GM12878 (cell line): Measurements from ENCODE around the gene HMGXB4. TPM values are rescaled to one million over a fixed set of nuclear protein-coding genes. Genes with fewer than 3 reads are reported as not detected.

Experiments used
- ATF2 ChIP-seq: IDR thresholded peaks from 2 replicates; pipeline ENCODE4 v1.6.1; 2012; ENCODE audit warnings: low read length, inconsistent platforms
- BCL11A ChIP-seq: IDR thresholded peaks from 2 replicates; pipeline ENCODE4 v1.6.1; 2011; ENCODE audit warnings: low read depth, low read length
- CBFB ChIP-seq: IDR thresholded peaks from 2 replicates; pipeline ENCODE4 v1.6.1; 2016; ENCODE audit warnings: antibody characterized with exemption, low read depth
- CHD4 ChIP-seq: fragments of 200-600 bp; sonication (generic); IDR thresholded peaks from 2 replicates; pipeline ENCODE4 v1.6.1; 2016; ENCODE audit warnings: mild to moderate bottlenecking
- EGR1 ChIP-seq, 2 experiments: IDR thresholded peaks; 1 replicate in 1 of 2; 2 replicates in 1 of 2; pipeline ENCODE4 v1.6.1; 2011 to 2012; ENCODE audit warnings: low read depth in 2 of 2, low read length in 2 of 2, borderline replicate concordance in 1 of 2, mild to moderate bottlenecking in 1 of 2, moderate library complexity in 1 of 2
- FOXM1 ChIP-seq: IDR thresholded peaks from 2 replicates; pipeline ENCODE4 v1.6.1; 2012; ENCODE audit warnings: low read depth, mild to moderate bottlenecking, inconsistent platforms, low read length, moderate library complexity
- GATAD2B ChIP-seq: fragments of 450-650 bp; conservative IDR thresholded peaks from 2 replicates; pipeline ENCODE4 v1.6.1; 2017; ENCODE audit warnings: low read depth, mild to moderate bottlenecking, moderate library complexity
- MEF2A ChIP-seq: IDR thresholded peaks from 2 replicates; pipeline ENCODE4 v1.6.1; 2011; ENCODE audit warnings: low read depth, mild to moderate bottlenecking, low read length, moderate library complexity; ENCODE audit not compliant: insufficient read depth
- MTA2 ChIP-seq: fragments of 450-650 bp; IDR thresholded peaks from 2 replicates; pipeline ENCODE4 v1.6.1; 2016; ENCODE audit warnings: low read depth, mild to moderate bottlenecking, moderate library complexity
- NR2F1 ChIP-seq: fragments of 450-650 bp; conservative IDR thresholded peaks from 2 replicates; pipeline ENCODE4 v1.6.1; 2017; ENCODE audit warnings: mild to moderate bottlenecking
- PKNOX1 ChIP-seq: fragments of 450-650 bp; IDR thresholded peaks from 2 replicates; pipeline ENCODE4 v1.6.1; 2016; ENCODE audit warnings: mild to moderate bottlenecking
- RB1 ChIP-seq: fragments of 450-650 bp; formaldehyde crosslinking; IDR thresholded peaks from 2 replicates; pipeline ENCODE4 v1.6.1; 2017; ENCODE audit warnings: mild to moderate bottlenecking, borderline replicate concordance
- REST ChIP-seq: IDR thresholded peaks from 2 replicates; pipeline ENCODE4 v1.6.1; 2012; ENCODE audit warnings: mild to moderate bottlenecking, low read depth, low read length
- SKIL ChIP-seq: fragments of 450-650 bp; IDR thresholded peaks from 2 replicates; pipeline ENCODE4 v1.6.1; 2017; ENCODE audit warnings: mild to moderate bottlenecking, low read depth, inconsistent platforms; ENCODE audit not compliant: poor library complexity, severe bottlenecking
- SMC3 ChIP-seq: IDR thresholded peaks from 2 replicates; pipeline ENCODE4 v1.6.1; 2011; ENCODE audit warnings: low read length, improper control_type of control experiment, borderline replicate concordance
- ZNF217 ChIP-seq: fragments of 450-650 bp; IDR thresholded peaks from 2 replicates; pipeline ENCODE4 v1.6.1; 2017; ENCODE audit warnings: antibody characterized with exemption, mild to moderate bottlenecking
- polyA plus RNA-seq, 11 experiments: library from polyadenylated mRNA; depleted of rRNA in 4 of 11; unstranded in 6 of 11; stranded (reverse) in 5 of 11; fragments of >200 nt; fragmentation: Nextera tagmentation in 4 of 11; fragmentation: Illumina TruSeq in 1 of 11; extraction: Ambion mirVana in 4 of 11; extraction: Trizol in 1 of 11; gene quantifications; 1 replicate in 1 of 11; 2 replicates in 10 of 11; pipeline versions ENCODE4 v1.2.1 to v1.2.3, GENCODE V29; 2011 to 2016; ENCODE audit warnings: inconsistent platforms in 2 of 11, missing spikeins in 2 of 11, low read depth in 1 of 11
- total RNA-seq, 4 experiments: library from RNA; depleted of rRNA in 3 of 4; stranded (reverse); fragments of >200 nt in 3 of 4; fragmentation: Illumina TruSeq in 1 of 4; extraction: Trizol in 1 of 4; gene quantifications; 2 replicates each; pipeline versions ENCODE4 v1.2.1 to v1.2.3, GENCODE V29; 2013 to 2021
- TF ChIP-seq, protein P1 (sequence below): IDR thresholded peaks from 2 replicates; pipeline ENCODE4 v1.6.1; 2012; ENCODE audit warnings: low read depth, low read length, improper control_type of control experiment
- TF ChIP-seq, protein P2 (sequence below): IDR thresholded peaks from 2 replicates; pipeline ENCODE4 v1.6.1; 2011; ENCODE audit warnings: low read depth, low read length, improper control_type of control experiment, borderline replicate concordance

The HMGXB4 gene
- total and polyA plus RNA-seq, 10 of the 15 experiments (the other 5 are each of a cell fraction or from before 2014, with no cell fraction given), result 15.5 to 44.5 (median 24.9) TPM

DNA sequence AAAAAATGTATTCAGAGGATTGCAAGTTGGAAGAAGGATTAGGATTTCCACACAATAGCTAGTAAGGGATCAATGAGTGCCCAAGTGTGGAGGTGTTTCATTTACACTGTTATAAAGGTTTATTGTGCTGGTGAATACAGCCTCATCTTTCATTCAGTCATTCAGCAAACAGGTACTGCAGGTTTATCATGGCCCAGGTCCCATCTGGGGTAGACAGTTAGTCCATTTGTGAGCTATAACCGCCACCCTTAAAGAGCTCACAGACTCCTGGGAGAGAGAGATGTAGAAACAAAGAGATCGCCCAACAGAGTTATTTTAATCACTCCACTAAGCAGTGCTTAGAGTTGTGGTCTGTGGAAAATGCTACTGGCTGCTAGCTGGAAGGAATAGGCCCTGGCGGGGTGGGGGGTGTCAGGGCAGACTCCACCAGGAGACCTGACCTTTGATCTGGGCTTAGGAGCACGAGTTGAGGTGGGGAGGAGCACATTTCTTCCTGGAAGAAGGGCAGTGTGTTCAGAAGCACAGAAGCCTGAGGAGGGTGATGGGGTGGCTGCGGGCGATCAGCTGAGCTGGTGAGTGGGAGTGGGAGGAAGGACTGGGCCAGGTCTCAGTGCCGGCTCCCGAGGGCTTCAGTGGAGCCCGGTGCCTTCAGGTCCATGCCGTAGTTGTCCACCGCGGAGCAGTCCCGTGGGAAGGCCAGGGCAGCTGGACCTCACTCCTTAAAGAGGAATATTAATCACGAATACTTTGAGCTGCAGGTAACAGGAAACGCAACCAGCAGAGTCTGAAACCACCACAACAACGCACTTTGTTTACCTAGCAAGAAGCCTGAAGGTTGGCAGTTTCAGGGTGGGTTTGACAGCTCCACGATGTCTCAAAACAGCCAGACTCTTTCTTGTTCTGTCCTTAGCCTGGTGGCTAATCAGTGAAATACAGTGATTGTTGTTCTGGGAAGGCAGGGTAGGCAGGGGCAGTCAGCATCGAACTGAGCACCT, 53.6 kb downstream of the HMGXB4 start (continued):
- TF ChIP-seq, protein P1, sequence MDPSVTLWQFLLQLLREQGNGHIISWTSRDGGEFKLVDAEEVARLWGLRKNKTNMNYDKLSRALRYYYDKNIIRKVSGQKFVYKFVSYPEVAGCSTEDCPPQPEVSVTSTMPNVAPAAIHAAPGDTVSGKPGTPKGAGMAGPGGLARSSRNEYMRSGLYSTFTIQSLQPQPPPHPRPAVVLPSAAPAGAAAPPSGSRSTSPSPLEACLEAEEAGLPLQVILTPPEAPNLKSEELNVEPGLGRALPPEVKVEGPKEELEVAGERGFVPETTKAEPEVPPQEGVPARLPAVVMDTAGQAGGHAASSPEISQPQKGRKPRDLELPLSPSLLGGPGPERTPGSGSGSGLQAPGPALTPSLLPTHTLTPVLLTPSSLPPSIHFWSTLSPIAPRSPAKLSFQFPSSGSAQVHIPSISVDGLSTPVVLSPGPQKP, result no peak
- TF ChIP-seq BCL11A (no peak), ZNF217 (no peak), EGR1 (IDR thresholded peaks at IDR 0.05; ENCODE audit: borderline replicate concordance in 1 of 2, low read depth in 2 of 2, low read length in 2 of 2) (no peak), FOXM1 (no peak), CBFB (no peak), REST (no peak), MEF2A (no peak), GATAD2B (peak; percentile 49; the same call in 1 of the 2 replicates), MTA2 (0 out of 2 replicates have a peak, but pooled peaks have one; percentile 14), CHD4 (no peak), RB1 (no peak), PKNOX1 (no peak), NR2F1 (peak; percentile 44), ATF2 (no peak), SMC3 (no peak), SKIL (no peak)
- TF ChIP-seq, protein P2, sequence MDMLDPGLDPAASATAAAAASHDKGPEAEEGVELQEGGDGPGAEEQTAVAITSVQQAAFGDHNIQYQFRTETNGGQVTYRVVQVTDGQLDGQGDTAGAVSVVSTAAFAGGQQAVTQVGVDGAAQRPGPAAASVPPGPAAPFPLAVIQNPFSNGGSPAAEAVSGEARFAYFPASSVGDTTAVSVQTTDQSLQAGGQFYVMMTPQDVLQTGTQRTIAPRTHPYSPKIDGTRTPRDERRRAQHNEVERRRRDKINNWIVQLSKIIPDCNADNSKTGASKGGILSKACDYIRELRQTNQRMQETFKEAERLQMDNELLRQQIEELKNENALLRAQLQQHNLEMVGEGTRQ, result no peak
